Thoracic aorta (tissue), 2 donors: ENCODE measurements around the gene RELL2. TPM values are rescaled to one million over a fixed set of nuclear protein-coding genes. Genes with fewer than 3 reads are reported as not detected.
"Not testable (repeated sequence)": the region's sequence is repeated elsewhere in the genome, so short reads cannot be mapped to it uniquely, and the experiment has no call there.

Source experiments
- ATAC-seq: fragments of 150-250 bp; one replicate; pipeline ENCODE4 v1.8.0; 2017; ENCODE audit warnings: low read depth; ENCODE audit not compliant: insufficient number of reproducible peaks, low FRiP score
- DNase-seq: peaks from one replicate; pipeline ENCODE4 v3.0.0-alpha.2; 2020; ENCODE audit warnings: low spot score
- H3K27ac ChIP-seq, 2 donors: fragments of 200-600 bp; sonication (generic); 1 replicate in 1 of 2; 2 replicates in 1 of 2; pipeline ENCODE4 v1.5.1; 2016; ENCODE audit warnings: mild to moderate bottlenecking in 2 of 2, moderate library complexity in 2 of 2
- H3K27me3 ChIP-seq: fragments of 200-600 bp; sonication (generic); replicated peaks from 2 replicates; pipeline ENCODE4 v1.6.0; 2016; ENCODE audit warnings: mild to moderate bottlenecking; ENCODE audit not compliant: insufficient read depth
- H3K36me3 ChIP-seq: fragments of 200-600 bp; sonication (generic); one replicate; pipeline ENCODE4 v1.5.1; 2016
- H3K4me1 ChIP-seq, 2 donors: fragments of 200-600 bp; sonication (generic); 1 replicate in 1 of 2; 2 replicates in 1 of 2; pipeline versions ENCODE4 v1.5.1 to v1.6.0; 2016; ENCODE audit warnings: low read depth in 2 of 2, mild to moderate bottlenecking in 1 of 2; ENCODE audit not compliant: control insufficient read depth in 1 of 2
- H3K4me3 ChIP-seq: fragments of 200-600 bp; sonication (generic); 2 replicates; pipeline ENCODE4 v1.5.1; 2016; ENCODE audit warnings: mild to moderate bottlenecking
- H3K9me3 ChIP-seq: fragments of 200-600 bp; sonication (generic); 2 replicates; pipeline ENCODE4 v1.5.1; 2016
- total RNA-seq, 2 donors: library from RNA; depleted of rRNA; stranded (reverse); fragments of >200 nt; gene quantifications; one replicate each; pipeline versions ENCODE4 v1.1.0 to v1.2.3, GENCODE V29; 2016
- TF ChIP-seq, protein P1 (sequence below): fragments of 200-600 bp; sonication (generic); IDR thresholded peaks from one replicate; pipeline ENCODE4 v1.5.1; 2019; ENCODE audit warnings: antibody characterized with exemption

RELL2 gene
- total RNA-seq, 2 donors from 2014 or later = 1.6 to 3.2 TPM

DNA sequence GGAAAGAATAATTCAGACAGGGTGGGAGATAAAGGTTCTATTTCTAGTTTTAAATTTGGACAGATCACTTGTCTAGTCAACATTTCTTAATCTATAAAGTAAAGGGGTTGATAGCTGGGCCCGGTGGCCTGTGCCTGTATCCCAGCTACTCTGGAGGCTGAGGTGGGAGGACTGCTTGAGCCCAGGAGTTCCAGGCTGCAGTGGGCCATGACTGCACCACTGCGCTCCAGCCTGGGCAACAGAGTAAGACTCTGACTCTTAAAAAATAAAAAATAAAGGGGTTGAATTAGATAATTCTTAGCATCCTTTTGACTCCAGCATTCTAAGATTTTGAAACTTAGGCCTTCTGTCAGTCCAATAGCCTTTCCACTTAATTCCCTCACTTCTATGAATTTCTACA is 28.8 kb upstream of the RELL2 start:
- Histone ChIP-seq H3K27me3 (no peaks in the 10 kb centered on the region), H3K4me1 (peaks cover 35 to 36% of the 10 kb centered on the region in 2 donors), H3K4me3 (no peak overlapping the region), H3K9me3 (no peaks in the 10 kb centered on the region), H3K36me3 (no peaks in the 10 kb centered on the region), H3K27ac (no peak overlapping the region)
- TF ChIP-seq, protein P1, sequence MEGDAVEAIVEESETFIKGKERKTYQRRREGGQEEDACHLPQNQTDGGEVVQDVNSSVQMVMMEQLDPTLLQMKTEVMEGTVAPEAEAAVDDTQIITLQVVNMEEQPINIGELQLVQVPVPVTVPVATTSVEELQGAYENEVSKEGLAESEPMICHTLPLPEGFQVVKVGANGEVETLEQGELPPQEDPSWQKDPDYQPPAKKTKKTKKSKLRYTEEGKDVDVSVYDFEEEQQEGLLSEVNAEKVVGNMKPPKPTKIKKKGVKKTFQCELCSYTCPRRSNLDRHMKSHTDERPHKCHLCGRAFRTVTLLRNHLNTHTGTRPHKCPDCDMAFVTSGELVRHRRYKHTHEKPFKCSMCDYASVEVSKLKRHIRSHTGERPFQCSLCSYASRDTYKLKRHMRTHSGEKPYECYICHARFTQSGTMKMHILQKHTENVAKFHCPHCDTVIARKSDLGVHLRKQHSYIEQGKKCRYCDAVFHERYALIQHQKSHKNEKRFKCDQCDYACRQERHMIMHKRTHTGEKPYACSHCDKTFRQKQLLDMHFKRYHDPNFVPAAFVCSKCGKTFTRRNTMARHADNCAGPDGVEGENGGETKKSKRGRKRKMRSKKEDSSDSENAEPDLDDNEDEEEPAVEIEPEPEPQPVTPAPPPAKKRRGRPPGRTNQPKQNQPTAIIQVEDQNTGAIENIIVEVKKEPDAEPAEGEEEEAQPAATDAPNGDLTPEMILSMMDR = no peak
- no peak for ATAC-seq
- DNase-seq = no peak

DNA sequence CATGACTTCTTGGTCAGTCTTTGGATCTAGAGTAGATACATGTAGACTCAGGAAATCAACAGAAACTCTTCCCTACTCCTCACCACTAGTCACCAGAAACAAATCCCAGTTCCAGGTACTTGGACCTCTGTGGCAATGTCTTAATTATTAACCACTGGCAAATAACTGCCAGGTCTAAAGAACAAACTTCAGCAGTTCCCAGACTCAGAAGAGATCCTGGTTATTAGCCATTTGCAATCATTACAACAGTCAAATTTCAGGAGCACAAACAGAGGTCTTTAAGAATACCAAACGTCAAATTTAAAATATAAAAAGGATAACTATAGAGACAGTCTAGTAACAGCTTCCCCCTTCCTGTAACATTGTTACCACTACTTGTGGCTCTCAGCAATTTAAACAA is 28.2 kb upstream of the RELL2 start:
- TF ChIP-seq, protein P1 = no peak
- Histone ChIP-seq H3K27ac (no peak overlapping the region), H3K27me3 (no peaks in the 10 kb centered on the region), H3K9me3 (no peaks in the 10 kb centered on the region), H3K4me1 (peaks cover 35 to 39% of the 10 kb centered on the region in 2 donors), H3K36me3 (no peaks in the 10 kb centered on the region), H3K4me3 (no peak overlapping the region)
- ATAC-seq (no peak), DNase-seq (no peak)

DNA sequence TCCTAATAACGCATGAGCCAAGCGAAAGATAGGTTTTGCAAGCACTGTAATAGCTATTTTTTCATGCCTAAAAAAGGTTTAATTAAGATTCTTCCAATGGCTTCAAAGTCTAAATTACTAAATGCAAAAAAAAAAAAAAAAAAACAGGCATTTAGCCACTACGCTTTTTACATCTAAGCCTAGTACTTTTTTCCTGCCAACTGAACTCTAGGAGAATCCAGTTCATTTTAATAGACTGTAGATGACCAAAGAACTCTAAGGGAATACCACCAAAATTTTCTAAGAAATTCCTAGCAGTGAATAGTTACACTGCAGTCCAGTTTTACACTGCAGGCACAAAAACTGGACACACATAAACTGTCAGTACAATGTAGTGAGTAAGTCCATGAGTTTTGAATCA is 27.8 kb upstream of the RELL2 start:
- Histone ChIP-seq H3K27ac (no peak overlapping the region), H3K27me3 (no peaks in the 10 kb centered on the region), H3K36me3 (no peaks in the 10 kb centered on the region), H3K4me3 (no peak overlapping the region), H3K4me1 (peaks cover 35 to 39% of the 10 kb centered on the region in 2 donors), H3K9me3 (no peaks in the 10 kb centered on the region)
- ATAC-seq = no peak
- DNase-seq = no peak
- TF ChIP-seq, protein P1 = no peak

DNA sequence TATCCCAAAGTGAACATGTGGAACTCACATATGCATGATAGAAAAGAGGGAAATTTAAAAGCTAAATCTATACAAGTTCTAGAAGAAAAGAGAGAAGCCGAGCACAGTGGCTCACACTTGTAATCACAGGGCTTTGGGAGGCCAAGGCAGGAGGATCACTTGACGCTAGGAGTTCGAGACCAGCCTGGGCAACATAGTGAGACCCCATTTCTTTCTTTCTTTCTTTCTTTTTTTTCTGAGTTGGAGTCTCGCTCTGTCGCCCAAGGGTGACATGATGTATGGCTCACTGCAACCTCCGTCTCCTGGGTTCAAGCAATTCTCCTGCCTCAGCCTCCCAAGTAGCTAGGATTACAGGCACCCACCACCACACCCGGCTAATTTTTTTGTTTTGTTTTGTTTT is 26.9 kb upstream of the RELL2 start:
- H3K27me3 ChIP-seq, H3K27ac ChIP-seq, H3K9me3 ChIP-seq, H3K4me3 ChIP-seq, H3K36me3 ChIP-seq, ATAC-seq, DNase-seq: not testable (repeated sequence)
- H3K4me1 ChIP-seq = peaks cover 26 to 31% of the 10 kb centered on the region in 2 donors

DNA sequence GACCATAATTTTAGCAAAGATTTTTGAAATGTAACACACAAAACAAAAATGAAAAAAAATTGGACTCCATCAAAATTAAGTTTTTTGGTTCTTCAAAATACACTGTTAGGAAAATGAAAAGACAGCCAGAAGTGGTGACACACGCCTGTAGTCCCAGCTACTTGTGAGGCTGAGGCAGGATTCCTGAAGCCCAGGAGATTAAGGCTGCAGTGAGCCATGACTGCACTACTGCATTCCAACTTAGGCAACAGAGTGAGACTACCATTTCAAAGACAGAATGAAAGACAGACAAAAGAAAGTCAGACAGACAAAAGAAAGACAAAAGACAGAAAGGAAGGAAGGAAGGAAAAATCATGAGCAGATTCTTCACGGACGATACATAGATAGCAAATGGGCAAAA is 25.5 kb upstream of the RELL2 start:
- no peaks in the 10 kb centered on the region for H3K9me3 ChIP-seq
- DNase-seq = no peak
- no peak overlapping the region for H3K27ac ChIP-seq
- H3K4me1 ChIP-seq = peaks cover 18 to 26% of the 10 kb centered on the region in 2 donors
- TF ChIP-seq, protein P1 = no peak
- H3K27me3 ChIP-seq = no peaks in the 10 kb centered on the region
- no peak for ATAC-seq
- H3K4me3 ChIP-seq = no peak overlapping the region
- H3K36me3 ChIP-seq = no peaks in the 10 kb centered on the region

DNA sequence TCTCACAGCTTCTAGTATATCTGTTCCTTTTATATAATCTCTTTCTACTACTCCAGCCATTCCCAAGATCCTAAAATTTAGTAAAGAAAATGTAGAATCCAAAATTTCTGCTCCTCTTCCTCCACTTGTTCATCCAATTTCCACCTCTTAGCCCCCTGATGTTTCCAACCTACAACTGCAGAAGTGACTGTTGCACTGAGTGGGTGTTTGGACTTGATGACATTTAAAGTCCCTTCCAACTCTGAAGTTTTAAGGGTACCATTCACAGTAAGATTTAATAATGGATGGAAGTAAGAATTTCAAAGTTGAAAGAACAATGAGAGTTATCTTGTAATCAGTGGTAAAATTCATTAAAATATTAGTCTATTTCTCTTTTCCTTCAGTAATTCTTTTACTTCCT is 23.5 kb upstream of the RELL2 start:
- ATAC-seq = no peak
- Histone ChIP-seq H3K4me3 (no peak overlapping the region), H3K4me1 (peaks cover 20 to 39% of the 10 kb centered on the region in 2 donors), H3K27me3 (no peaks in the 10 kb centered on the region), H3K27ac (no peak overlapping the region), H3K36me3 (no peaks in the 10 kb centered on the region), H3K9me3 (no peaks in the 10 kb centered on the region)
- no peak for DNase-seq
- TF ChIP-seq, protein P1 = no peak
